Ishikawa (cell line): ENCODE results near the gene ARHGEF10L.

Experiments
- MAX ChIP-seq: IDR thresholded peaks from 2 replicates; pipeline ENCODE4 v1.6.1; 2012
- NFIC ChIP-seq: IDR thresholded peaks from 2 replicates; pipeline ENCODE4 v1.6.1; 2012
- RAD21 ChIP-seq: IDR thresholded peaks from 2 replicates; pipeline ENCODE4 v1.6.1; 2012; ENCODE audit warnings: low read depth
- REST ChIP-seq: IDR thresholded peaks from 2 replicates; pipeline ENCODE4 v1.6.1; 2012; ENCODE audit warnings: low read depth, mild to moderate bottlenecking
- TAF1 ChIP-seq: IDR thresholded peaks from 2 replicates; pipeline ENCODE4 v1.6.1; 2012; ENCODE audit warnings: low read depth, mild to moderate bottlenecking
- YY1 ChIP-seq: IDR thresholded peaks from 2 replicates; pipeline ENCODE4 v1.6.1; 2012; ENCODE audit warnings: low read depth
- ZBTB7A ChIP-seq: IDR thresholded peaks from 2 replicates; pipeline ENCODE4 v1.6.1; 2012; ENCODE audit warnings: low read depth

GRCh38 chr1:17595602-17595925 is 56.1 kb downstream of the ARHGEF10L start:
- no peak for TF ChIP-seq YY1
- no peak for TF ChIP-seq ZBTB7A
- no peak for TF ChIP-seq REST
- no peak for TF ChIP-seq NFIC
- TF ChIP-seq RAD21 = no peak
- no peak for TF ChIP-seq TAF1
- TF ChIP-seq MAX = no peak
